Duodenal mucosa (tissue), 2 donors: ENCODE data around the gene ZBTB49.
"Not testable (repeated sequence)": the region's sequence is repeated elsewhere in the genome, so short reads cannot be mapped to it uniquely, and the experiment has no call there.

Source experiments
- H3K27ac ChIP-seq: one replicate; pipeline ENCODE4 v1.7.0; 2013; ENCODE audit warnings: low read depth, low read length
- H3K27me3 ChIP-seq, 2 donors: one replicate each; pipeline ENCODE4 v1.7.0; 2013; ENCODE audit warnings: low read length in 2 of 2, control low read depth in 1 of 2; ENCODE audit not compliant: insufficient read depth in 2 of 2, control insufficient read depth in 1 of 2
- H3K36me3 ChIP-seq, 2 donors: one replicate each; pipeline ENCODE4 v1.7.0; 2013; ENCODE audit warnings: low read length in 2 of 2, control low read depth in 1 of 2; ENCODE audit not compliant: insufficient read depth in 2 of 2, control insufficient read depth in 1 of 2
- H3K4me1 ChIP-seq, 2 donors: one replicate each; pipeline ENCODE4 v1.7.0; 2013; ENCODE audit warnings: low read length in 2 of 2, control low read depth in 1 of 2; ENCODE audit not compliant: insufficient read depth in 2 of 2, control insufficient read depth in 1 of 2
- H3K4me3 ChIP-seq, 2 donors: one replicate each; pipeline ENCODE4 v1.7.0; 2013; ENCODE audit warnings: low read length in 2 of 2, low read depth in 1 of 2
- H3K9ac ChIP-seq, 2 donors: one replicate each; pipeline ENCODE4 v1.7.0; 2013; ENCODE audit warnings: low read length in 2 of 2, low read depth in 1 of 2
- H3K9me3 ChIP-seq, 2 donors: one replicate each; pipeline ENCODE4 v1.7.0; 2013; ENCODE audit warnings: low read length in 2 of 2, control low read depth in 1 of 2; ENCODE audit not compliant: control insufficient read depth in 1 of 2

ZBTB49 gene

DNA sequence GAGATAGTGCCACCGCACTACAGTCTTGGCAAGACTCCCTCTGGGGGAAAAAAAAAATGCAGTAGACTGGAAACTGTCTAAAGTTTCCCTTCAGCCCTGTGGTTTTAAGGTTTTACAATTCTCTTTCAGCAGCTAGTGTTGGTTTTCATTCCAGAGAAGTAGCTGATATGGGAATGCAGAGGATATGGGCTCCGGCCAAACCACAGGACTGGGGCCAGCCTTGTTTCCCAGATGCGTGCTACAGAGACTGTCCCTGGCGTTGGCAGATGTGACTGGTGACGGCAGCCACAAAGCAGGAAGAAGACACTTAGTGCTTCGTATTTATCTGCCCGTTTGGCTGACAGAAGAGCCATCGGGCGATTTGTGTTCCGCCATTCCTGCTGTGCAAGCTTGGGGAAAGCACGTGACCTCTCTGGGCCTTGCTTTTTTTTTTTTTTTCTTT lies 43.2 kb downstream of the ZBTB49 start:
- H3K9me3 ChIP-seq = no peaks in the 10 kb centered on the region
- H3K4me3 ChIP-seq = no peak overlapping the region
- no peaks in the 10 kb centered on the region for H3K27me3 ChIP-seq
- no peak overlapping the region for H3K9ac ChIP-seq
- H3K27ac ChIP-seq = no peak overlapping the region
- H3K4me1 ChIP-seq = no peaks in the 10 kb centered on the region
- H3K36me3 ChIP-seq = no peaks in the 10 kb centered on the region

DNA sequence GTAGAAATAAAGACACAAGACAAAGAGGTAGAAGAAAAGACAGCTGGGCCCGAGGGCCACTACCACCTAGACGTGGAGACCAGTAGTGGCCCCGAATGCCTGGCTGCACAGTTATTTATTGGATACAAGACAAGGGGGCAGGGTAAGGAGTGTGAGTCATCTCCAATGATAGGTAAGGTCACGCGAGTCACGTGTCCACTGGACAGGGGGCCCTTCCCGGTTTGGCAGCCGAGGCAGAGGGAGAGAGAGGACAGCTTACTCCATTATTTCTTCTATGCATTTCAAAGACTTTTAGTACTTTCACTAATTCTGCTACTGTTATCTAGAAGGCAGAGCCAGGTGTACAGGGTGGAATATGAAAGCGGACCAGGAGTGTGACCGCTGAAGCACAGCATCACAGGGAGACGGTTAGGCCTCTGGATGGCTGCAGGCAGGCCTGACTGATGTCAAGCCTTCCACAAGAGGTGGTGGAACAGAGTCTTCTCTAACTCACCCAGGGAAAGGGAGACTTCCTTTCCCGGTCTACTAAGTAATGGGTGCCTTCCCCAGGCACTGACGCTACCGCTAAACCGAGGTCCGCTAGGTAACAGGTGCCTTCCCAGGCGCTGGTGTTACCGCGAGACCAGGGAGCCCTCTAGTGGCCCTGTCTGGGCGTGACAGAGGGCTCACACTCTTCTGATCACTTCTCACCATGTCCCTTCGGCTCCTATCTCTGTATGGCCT lies 44.9 kb downstream of the ZBTB49 start:
- Histone ChIP-seq H3K9me3 (no peaks in the 10 kb centered on the region), H3K27ac (no peak overlapping the region), H3K36me3 (no peaks in the 10 kb centered on the region), H3K4me1 (no peaks in the 10 kb centered on the region), H3K9ac (no peak overlapping the region), H3K4me3 (no peak overlapping the region), H3K27me3 (no peaks in the 10 kb centered on the region)

DNA sequence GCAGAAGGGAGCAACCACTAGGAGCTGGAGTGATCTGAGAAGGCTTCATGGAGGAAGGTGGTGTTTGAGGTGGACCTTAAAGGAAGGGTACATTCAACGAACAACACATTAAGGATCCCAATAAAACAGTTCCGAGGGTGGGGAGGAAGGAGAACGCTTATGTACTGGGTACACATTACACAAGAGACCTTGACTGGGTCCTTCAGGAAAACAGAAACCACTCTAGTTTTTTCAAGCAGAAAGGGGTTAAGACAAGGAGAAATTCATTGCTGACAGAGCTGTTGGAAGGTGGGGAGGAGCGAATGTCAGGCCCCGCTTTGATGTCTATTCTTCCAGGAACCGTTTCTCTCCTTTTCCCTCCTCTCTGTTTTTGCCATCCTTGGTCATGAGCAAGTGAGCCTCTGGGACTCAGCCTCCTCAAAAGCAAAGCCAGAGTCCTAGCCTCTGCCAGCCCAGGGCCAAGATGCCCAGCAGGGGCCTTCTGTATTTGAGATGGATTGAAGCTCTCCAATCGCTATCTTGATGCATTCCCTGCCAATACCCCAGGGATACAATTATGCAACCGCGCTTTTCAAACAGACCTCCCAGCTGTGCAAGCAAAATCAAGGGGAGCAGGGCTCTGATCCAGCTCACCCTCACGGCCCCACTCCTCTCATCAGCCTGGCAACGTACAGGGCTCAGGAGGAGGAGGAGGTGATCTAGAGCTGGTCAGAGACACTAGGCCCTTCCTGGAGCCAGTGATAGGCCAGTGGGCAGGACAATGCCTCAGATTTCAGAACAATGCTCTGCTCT lies 48.4 kb downstream of the ZBTB49 start:
- Histone ChIP-seq H3K36me3 (no peaks in the 10 kb centered on the region), H3K4me3 (no peak overlapping the region), H3K4me1 (no peaks in the 10 kb centered on the region), H3K9me3 (no peaks in the 10 kb centered on the region), H3K27ac (no peak overlapping the region), H3K9ac (no peak overlapping the region), H3K27me3 (no peaks in the 10 kb centered on the region)

GRCh38 chr4:4339504-4340085 lies 49.5 kb downstream of the ZBTB49 start:
- Histone ChIP-seq H3K36me3 (no peaks in the 10 kb centered on the region), H3K27me3 (no peaks in the 10 kb centered on the region), H3K27ac (no peak overlapping the region), H3K9ac (no peak overlapping the region), H3K4me3 (no peak overlapping the region), H3K9me3 (no peaks in the 10 kb centered on the region), H3K4me1 (no peaks in the 10 kb centered on the region)

- H3K4me1 ChIP-seq = no peaks in the 10 kb centered on the region
- no peak overlapping the region for H3K27ac ChIP-seq
These were observed 52.0 kb downstream of the ZBTB49 start for GRCh38 chr4:4341861-4342650.

GRCh38 chr4:4343038-4343437 lies 53.0 kb downstream of the ZBTB49 start:
- H3K9ac ChIP-seq = no peak overlapping the region
- no peaks in the 10 kb centered on the region for H3K36me3 ChIP-seq
- H3K4me3 ChIP-seq = no peak overlapping the region
- H3K27me3 ChIP-seq = no peaks in the 10 kb centered on the region
- no peak overlapping the region for H3K27ac ChIP-seq
- H3K9me3 ChIP-seq = no peaks in the 10 kb centered on the region
- H3K4me1 ChIP-seq = no peaks in the 10 kb centered on the region

More at GRCh38 chr4:4341861-4342650, 52.0 kb downstream of the ZBTB49 start:
- Histone ChIP-seq H3K4me3 (no peak overlapping the region), H3K9me3 (no peaks in the 10 kb centered on the region), H3K9ac (no peak overlapping the region), H3K27me3 (no peaks in the 10 kb centered on the region), H3K36me3 (no peaks in the 10 kb centered on the region)

- H3K4me1 ChIP-seq = no peaks in the 10 kb centered on the region
- no peak overlapping the region for H3K9ac ChIP-seq
- no peaks in the 10 kb centered on the region for H3K27me3 ChIP-seq
- H3K27ac ChIP-seq = no peak overlapping the region
- H3K36me3 ChIP-seq = no peaks in the 10 kb centered on the region
- H3K9me3 ChIP-seq = no peaks in the 10 kb centered on the region
- no peak overlapping the region for H3K4me3 ChIP-seq
These were observed 55.0 kb downstream of the ZBTB49 start for GRCh38 chr4:4344915-4345527.

DNA sequence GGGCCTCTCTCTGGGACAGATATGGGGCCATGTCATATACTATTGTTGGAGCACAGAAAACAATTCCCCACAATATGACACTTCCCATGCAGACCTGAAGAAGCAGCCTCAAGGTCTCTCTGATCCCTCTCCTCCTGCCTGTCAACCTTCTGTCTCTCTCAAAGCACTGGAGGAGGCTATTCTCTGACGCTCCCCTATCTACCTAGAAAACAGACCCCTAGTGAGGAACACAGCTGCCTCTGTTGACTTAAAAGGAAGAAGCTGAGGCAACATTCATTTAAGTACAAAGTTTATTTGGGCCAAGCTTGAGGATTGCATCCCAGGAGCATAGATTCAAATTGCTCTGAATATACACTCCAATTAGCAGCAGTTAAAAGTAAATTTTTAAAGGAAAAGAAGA lies 57.5 kb downstream of the ZBTB49 start:
- no peaks in the 10 kb centered on the region for H3K27me3 ChIP-seq
- H3K4me3 ChIP-seq = no peak overlapping the region
- no peak overlapping the region for H3K9ac ChIP-seq
- no peaks in the 10 kb centered on the region for H3K36me3 ChIP-seq
- no peaks in the 10 kb centered on the region for H3K9me3 ChIP-seq
- H3K27ac ChIP-seq = no peak overlapping the region
- H3K4me1 ChIP-seq = no peaks in the 10 kb centered on the region

- H3K36me3 ChIP-seq, H3K9me3 ChIP-seq, H3K27me3 ChIP-seq, H3K9ac ChIP-seq, H3K4me3 ChIP-seq, H3K27ac ChIP-seq, H3K4me1 ChIP-seq: not testable (repeated sequence)
These were observed 58.5 kb downstream of the ZBTB49 start for GRCh38 chr4:4348585-4348984.
